ENCODE data around the gene U2AF1L4.

GRCh38 chr19:35741203-35741515 is 4.1 kb downstream of the U2AF1L4 start:
- no peak for TF ChIP-seq CTCF (IDR thresholded peaks at IDR 0.05)
- no peak for TF ChIP-seq POLR2A (IDR thresholded peaks at IDR 0.05; ENCODE audit: low read depth)
- TF ChIP-seq POLR2AphosphoS5 (IDR thresholded peaks at IDR 0.05) = no peak
- TF ChIP-seq EP300 (IDR thresholded peaks at IDR 0.05) = no peak
